ACHN (cell line): ENCODE results near the gene PES1.
A peak's percentile ranks its signal among the peaks of the same experiment; 100 is the strongest.
"Not testable (repeated sequence)": the region's sequence is repeated elsewhere in the genome, so short reads cannot be mapped to it uniquely, and the experiment has no call there.

Source experiments
- DNase-seq: peaks from one replicate; pipeline ENCODE4 v3.0.0-alpha.2; 2015
- in situ Hi-C: cut with HindIII; loops from 2 replicates; pipeline ENCODE4 v1.10.0; 2017; ENCODE audit warnings: low sequenced_read_pairs, low pct_ligation_motif_present, low pct_unique_long_range_greater_than_20kb

The PES1 gene

DNA sequence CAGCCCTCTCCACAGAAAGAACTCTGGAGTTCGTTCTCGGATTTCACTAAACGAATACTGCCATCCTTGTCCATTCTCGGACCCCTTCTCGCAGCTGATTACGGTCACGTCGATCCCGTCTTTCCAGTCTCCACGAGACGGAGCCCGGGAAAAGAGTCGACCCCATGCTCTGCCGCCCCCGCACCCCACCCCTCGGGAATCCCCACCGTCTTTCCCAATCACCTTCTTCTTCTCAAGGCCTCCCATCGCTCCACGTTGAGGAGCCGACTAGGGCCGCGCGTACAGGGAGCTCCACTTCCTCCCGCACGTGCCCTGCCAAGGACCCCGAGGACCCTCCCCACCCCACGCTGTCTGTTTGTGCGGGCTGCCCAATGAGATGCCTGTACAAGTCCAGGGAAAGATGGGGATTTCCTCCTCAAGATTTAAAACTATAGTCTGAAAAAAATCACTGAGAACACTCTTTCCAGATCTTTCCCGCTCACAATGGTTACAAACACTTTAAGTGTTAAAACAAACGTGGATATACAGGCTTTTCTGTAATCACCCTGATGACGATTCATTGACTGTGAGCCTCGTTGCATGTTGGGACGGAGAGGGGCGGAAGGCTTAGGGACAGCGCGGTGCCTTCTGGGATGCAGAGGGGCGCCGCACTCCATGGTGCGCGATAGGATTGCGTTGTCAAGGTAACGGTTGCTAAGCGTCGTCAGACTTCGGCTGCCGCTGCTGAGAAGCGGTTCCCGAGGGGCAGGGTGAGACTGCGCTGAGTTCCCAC lies at the start of gene PES1:
Gene PES1, minus strand, starts transcription at position 323 of the 772 bp plus-strand sequence. Its CDS starts 77 bp downstream, at position 246.
- DNase-seq, result peak; percentile 96
- in situ Hi-C loops, result no loop called here

- in situ Hi-C loops, result no loop called here
- DNase-seq, result no peak
These were observed 49.2 kb upstream of the PES1 start for GRCh38 chr22:30640839-30641430.

DNA sequence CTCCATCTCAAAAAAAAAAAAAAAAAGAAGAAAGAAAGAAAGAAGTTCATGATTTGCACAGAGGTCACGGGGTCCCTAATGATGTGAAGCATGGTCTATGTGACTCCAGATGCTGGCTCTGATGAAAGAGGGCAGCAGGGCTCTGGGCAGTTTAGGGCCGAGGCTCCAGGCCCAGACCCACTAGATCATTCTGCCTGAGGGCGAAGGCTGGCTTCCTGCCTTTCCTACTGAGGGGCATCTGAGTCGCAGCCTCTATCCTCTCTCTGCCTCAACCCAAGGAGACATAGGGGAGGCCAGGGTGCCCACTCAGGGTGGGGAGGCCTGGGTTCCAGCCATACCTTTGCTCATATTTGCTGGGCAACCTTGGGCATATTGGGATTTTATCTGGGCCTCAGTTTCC lies 48.7 kb upstream of the PES1 start:
- in situ Hi-C loops, result no loop called here

DNA sequence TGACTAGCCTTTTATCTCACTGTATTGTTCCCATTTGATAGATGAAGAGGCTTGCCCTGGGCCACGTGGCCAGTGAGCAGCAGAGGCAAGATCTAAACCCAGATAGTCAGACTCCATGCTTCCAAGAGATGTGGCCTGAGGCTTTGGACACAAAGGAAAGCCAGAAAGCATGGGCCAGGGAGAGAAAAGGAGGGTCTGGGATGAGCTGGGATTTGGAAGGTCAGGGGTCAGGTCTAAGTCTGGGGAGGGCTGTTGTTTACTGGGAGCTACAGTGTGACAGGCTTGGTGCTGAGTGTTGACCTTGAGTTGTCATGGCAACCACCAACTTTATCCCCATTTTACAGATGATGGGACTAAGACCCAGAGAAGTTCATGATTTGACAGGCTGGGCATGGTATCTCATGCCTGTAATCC lies 46.0 kb upstream of the PES1 start:
- in situ Hi-C loops, result no loop called here
- DNase-seq, result no peak

More for the DNA sequence above, 48.7 kb upstream of the PES1 start:
- DNase-seq, result no peak

DNA sequence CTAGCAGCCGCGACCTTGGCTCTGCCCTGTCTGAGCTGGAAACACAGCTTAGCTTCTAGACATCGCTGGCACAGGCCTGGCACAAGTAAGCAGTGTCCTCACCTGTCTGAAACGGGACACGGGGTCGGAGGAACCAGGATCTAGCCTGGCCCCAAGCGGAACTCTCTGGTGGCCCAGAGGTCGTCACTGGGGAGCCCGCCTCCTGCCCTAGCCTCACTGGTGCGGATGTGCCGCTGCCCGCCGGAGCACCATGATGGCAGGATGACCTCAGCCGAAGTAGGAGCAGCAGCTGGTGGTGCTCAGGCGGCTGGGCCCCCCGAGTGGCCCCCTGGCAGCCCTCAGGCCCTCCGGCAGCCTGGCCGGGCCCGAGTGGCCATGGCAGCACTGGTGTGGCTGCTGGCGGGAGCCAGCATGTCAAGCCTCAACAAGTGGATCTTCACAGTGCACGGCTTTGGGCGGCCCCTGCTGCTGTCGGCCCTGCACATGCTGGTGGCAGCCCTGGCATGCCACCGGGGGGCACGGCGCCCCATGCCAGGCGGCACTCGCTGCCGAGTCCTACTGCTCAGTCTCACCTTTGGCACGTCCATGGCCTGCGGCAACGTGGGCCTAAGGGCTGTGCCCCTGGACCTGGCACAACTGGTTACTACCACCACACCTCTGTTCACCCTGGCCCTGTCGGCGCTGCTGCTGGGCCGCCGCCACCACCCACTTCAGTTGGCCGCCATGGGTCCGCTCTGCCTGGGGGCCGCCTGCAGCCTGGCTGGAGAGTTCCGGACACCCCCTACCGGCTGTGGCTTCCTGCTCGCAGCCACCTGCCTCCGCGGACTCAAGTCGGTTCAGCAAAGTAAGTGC lies 44.7 kb upstream of the PES1 start:
- in situ Hi-C loops, result no loop called here

DNA sequence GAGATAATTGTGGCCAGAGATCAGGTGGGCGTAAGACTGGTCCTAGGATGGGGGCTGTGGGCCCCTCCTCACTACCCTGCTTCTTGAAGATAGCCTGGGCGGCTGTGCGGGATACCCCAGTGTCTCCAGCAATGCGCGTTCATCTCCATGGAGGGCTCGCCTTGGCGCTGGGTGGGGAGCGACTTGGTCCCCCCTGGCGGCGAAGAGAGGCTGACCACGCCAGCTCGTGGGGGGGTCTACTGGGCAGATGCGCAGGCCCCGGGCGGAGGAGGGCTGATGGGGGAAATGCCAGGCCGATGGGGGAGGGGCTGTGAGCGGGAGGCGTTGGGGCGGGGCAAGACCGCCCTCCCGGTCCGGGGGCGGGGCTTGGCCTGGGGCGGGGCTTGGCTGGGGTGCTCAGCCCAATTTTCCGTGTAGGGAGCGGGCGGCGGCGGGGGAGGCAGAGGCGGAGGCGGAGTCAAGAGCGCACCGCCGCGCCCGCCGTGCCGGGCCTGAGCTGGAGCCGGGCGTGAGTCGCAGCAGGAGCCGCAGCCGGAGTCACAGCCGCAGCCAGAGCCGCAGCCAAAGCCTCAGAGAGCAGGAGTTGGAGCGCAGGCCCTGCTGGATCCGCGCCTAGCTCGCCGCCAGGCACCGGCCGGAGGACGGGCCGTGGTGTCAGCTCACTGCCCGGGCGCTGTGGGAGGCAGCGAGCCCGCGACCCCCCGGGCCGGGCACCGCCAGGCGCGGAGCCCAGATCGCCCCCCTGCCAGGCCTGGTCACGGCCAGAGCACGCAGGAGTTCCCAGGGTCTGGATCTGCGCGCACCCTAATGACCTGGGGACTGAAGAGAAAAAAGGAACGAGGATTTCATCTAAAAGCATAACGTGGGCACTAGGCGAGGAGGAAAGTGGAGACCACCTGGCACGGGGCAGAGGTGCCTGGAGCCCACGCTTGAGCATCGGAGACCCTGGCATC lies 43.8 kb upstream of the PES1 start, which contains the start of gene SLC35E4:
Gene SLC35E4, plus strand, starts transcription at position 509 of the 953 bp plus-strand sequence. CDS start 670 bp downstream, outside the sequence.
- in situ Hi-C loops, result no loop called here
- peak; percentile 80 for DNase-seq

More for the DNA sequence above, 44.7 kb upstream of the PES1 start:
- no peak for DNase-seq

DNA sequence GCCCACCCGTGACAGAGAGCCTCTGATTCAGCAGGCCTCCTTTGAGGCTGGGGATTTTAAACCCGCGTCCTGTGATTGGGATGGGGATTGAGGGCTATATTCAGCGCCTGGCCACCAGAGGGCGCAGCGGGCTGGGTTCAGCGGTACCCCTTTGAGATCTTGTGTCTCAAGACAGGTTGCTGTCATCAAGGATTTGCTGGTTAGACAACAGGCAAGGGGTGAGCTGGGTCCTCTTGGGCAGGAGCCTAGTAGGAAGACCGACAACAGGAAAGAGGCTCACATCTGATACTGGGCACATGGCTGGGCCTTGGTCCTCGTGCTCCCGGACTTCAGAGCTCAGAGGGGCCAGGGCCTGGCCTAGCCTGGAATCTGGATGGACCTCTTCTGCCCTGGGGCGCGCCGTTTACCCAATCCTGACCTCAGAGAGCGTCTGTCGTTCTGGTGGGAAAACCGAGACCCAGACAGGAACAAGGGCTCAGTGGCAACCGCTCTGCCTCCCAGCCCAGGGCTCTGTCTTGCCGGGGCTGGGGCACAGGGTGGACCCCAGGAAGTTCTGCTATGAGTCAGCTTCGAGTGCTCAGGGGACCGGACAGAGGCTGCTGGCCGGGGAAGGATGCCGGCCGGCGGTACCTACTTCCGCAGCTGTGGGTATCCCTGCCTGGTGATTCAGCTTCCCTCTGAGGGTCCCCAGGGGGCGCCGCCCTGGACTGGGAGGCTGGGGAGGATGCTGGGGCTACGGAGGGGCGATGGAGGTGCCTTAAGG lies 42.9 kb upstream of the PES1 start:
- in situ Hi-C loops, result no loop called here
- peak; percentile 84 for DNase-seq

DNA sequence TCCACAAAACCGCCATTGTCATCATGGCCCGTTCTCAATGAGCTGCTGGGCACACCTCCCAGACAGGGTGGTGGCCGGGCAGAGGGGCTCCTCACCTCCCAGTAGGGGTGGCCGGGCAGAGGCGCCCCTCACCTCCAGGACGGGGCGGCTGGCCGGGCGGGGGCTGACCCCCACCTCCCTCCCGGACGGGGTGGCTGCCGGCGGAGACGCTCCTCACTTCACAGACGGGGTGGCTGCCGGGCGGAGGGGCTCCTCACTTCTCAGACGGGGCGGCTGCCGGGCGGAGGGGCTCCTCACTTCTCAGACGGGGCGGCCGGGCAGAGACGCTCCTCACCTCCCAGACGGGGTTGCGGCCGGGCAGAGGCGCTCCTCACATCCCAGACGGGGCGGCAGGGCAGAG lies 39.8 kb upstream of the PES1 start:
- DNase-seq, in situ Hi-C loops: not testable (repeated sequence)

GRCh38 chr22:30628491-30628890 lies 36.8 kb upstream of the PES1 start:
- in situ Hi-C loops, result no loop called here

GRCh38 chr22:30627471-30627870 lies 35.8 kb upstream of the PES1 start:
- in situ Hi-C loops, result no loop called here

More at GRCh38 chr22:30628491-30628890, 36.8 kb upstream of the PES1 start:
- no peak for DNase-seq

DNA sequence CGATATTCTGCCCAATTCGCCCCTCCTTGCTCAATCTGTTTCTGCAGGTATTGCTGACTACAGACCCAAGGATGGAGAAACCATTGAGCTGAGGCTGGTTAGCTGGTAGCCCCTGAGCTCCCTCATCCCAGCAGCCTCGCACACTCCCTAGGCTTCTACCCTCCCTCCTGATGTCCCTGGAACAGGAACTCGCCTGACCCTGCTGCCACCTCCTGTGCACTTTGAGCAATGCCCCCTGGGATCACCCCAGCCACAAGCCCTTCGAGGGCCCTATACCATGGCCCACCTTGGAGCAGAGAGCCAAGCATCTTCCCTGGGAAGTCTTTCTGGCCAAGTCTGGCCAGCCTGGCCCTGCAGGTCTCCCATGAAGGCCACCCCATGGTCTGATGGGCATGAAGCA lies 34.7 kb upstream of the PES1 start:
- no peak for DNase-seq
- in situ Hi-C loops, result no loop called here

More at GRCh38 chr22:30627471-30627870, 35.8 kb upstream of the PES1 start:
- DNase-seq, result no peak

- DNase-seq, in situ Hi-C loops: not testable (repeated sequence)
These were observed 28.2 kb upstream of the PES1 start for GRCh38 chr22:30619909-30620308.

- in situ Hi-C loops, result no loop called here
- DNase-seq, result no peak
These were observed 26.1 kb upstream of the PES1 start for GRCh38 chr22:30617819-30618218.

- in situ Hi-C loops, result no loop called here
- DNase-seq, result no peak
These were observed 23.8 kb upstream of the PES1 start for GRCh38 chr22:30615543-30615954.

GRCh38 chr22:30614879-30615278 lies 23.2 kb upstream of the PES1 start:
- in situ Hi-C loops, result no loop called here

DNA sequence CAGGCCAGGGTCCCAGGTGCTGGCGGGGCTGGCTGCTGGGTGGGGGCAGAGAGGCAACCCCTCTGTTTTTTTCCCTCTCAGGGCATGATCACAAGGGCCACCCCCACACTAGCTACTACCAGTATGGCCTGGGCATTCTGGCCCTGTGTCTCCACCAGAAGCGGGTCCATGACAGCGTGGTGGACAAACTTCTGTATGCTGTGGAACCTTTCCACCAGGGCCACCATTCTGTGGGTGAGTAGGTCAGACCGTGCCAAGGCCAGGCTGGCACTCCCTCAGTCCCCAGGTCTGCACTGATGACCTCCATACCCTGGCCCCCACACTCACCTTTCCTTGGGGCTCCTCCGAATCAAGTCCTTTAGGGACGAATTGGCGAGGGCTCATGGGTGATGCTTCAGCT lies 22.6 kb upstream of the PES1 start:
- in situ Hi-C loops, result no loop called here
- no peak for DNase-seq

More at GRCh38 chr22:30614879-30615278, 23.2 kb upstream of the PES1 start:
- no peak for DNase-seq

DNA sequence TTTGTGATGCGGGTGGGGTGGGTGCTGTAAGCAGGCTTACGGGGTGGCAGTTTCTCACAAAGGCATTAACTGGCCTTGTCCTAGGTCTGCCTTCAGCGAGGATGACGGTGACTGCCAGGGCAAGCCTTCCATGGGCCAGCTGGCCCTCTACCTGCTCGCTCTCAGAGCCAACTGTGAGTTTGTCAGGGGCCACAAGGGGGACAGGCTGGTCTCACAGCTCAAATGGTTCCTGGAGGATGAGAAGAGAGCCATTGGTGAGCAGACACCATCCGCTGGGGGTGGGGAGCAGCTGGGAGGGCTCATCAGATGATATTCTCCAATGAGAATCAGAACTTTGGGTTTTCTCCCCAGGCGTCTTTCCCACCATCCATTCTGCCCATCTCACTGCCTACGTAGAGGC lies 21.1 kb upstream of the PES1 start:
- DNase-seq, result no peak
- in situ Hi-C loops, result no loop called here
